ENCODE results near the gene ANKHD1.

- TF ChIP-seq, protein P1, sequence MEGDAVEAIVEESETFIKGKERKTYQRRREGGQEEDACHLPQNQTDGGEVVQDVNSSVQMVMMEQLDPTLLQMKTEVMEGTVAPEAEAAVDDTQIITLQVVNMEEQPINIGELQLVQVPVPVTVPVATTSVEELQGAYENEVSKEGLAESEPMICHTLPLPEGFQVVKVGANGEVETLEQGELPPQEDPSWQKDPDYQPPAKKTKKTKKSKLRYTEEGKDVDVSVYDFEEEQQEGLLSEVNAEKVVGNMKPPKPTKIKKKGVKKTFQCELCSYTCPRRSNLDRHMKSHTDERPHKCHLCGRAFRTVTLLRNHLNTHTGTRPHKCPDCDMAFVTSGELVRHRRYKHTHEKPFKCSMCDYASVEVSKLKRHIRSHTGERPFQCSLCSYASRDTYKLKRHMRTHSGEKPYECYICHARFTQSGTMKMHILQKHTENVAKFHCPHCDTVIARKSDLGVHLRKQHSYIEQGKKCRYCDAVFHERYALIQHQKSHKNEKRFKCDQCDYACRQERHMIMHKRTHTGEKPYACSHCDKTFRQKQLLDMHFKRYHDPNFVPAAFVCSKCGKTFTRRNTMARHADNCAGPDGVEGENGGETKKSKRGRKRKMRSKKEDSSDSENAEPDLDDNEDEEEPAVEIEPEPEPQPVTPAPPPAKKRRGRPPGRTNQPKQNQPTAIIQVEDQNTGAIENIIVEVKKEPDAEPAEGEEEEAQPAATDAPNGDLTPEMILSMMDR (IDR thresholded peaks at IDR 0.05), result no peak
- TF ChIP-seq POLR2AphosphoS5 (IDR thresholded peaks at IDR 0.05), result no peak
- TF ChIP-seq POLR2A (IDR thresholded peaks at IDR 0.05), result no peak
Observed at GRCh38 chr5:140391312-140391711, 10.3 kb upstream of the ANKHD1 start.

Data from breast epithelium (tissue), 3 donors.